GM18499 (cell line): ENCODE data around the gene TBC1D14.
"Not testable (repeated sequence)": the region's sequence is repeated elsewhere in the genome, so short reads cannot be mapped to it uniquely, and the experiment has no call there.

Source experiments
- ATAC-seq: cut with Tn5 transposase; IDR thresholded peaks from one replicate; pipeline ENCODE4 v1.9.1; 2021; ENCODE audit warnings: moderate number of reproducible peaks; ENCODE audit not compliant: insufficient read depth, unreplicated experiment

Gene TBC1D14

GRCh38 chr4:6967846-6968340 lies 58.3 kb downstream of the TBC1D14 start:
- ATAC-seq = no peak

- ATAC-seq = no peak
Measured at GRCh38 chr4:6968496-6968895, 58.9 kb downstream of the TBC1D14 start.

- peak; percentile 84 for ATAC-seq
Measured at GRCh38 chr4:6969826-6970800, 60.5 kb downstream of the TBC1D14 start.

- ATAC-seq = no peak
Measured at GRCh38 chr4:6971536-6972374, 62.1 kb downstream of the TBC1D14 start.

GRCh38 chr4:6972375-6972650 lies 62.7 kb downstream of the TBC1D14 start:
- ATAC-seq = no peak

- no peak for ATAC-seq
Measured at GRCh38 chr4:6972911-6973310, 63.3 kb downstream of the TBC1D14 start.

- ATAC-seq = no peak
Measured at GRCh38 chr4:6974138-6974848, 64.7 kb downstream of the TBC1D14 start.

- not testable (repeated sequence) for ATAC-seq
Measured at GRCh38 chr4:6977846-6978245, 68.2 kb downstream of the TBC1D14 start.

- ATAC-seq = no peak
Measured at GRCh38 chr4:6983544-6984142, 74.0 kb downstream of the TBC1D14 start.

GRCh38 chr4:6984612-6985425 lies 75.2 kb downstream of the TBC1D14 start:
- ATAC-seq = no peak

GRCh38 chr4:6986072-6986780 lies 76.6 kb downstream of the TBC1D14 start:
- ATAC-seq = peak; percentile 10

- ATAC-seq = peak; percentile 44
Measured at GRCh38 chr4:6986781-6987587, 77.4 kb downstream of the TBC1D14 start.

- peak; percentile 14 for ATAC-seq
Measured at GRCh38 chr4:6987588-6987961, 77.9 kb downstream of the TBC1D14 start.

GRCh38 chr4:6988016-6988715 lies 78.5 kb downstream of the TBC1D14 start:
- no peak for ATAC-seq

GRCh38 chr4:6989331-6989923 lies 79.8 kb downstream of the TBC1D14 start:
- no peak for ATAC-seq

- ATAC-seq = no peak
Measured at GRCh38 chr4:6990661-6991060, 81.0 kb downstream of the TBC1D14 start.

- no peak for ATAC-seq
Measured at GRCh38 chr4:6991249-6991648, 81.6 kb downstream of the TBC1D14 start.
